HL-60 (cell line): ENCODE results near the gene FAT1.

Source experiments
- CTCF ChIP-seq: IDR thresholded peaks from one replicate; pipeline ENCODE4 v1.5.1; 2011; ENCODE audit warnings: low read length, control low read depth, inconsistent platforms; ENCODE audit not compliant: insufficient read depth
- GABPA ChIP-seq: IDR thresholded peaks from 2 replicates; pipeline ENCODE4 v1.6.1; 2012; ENCODE audit warnings: low read depth
- POLR2AphosphoS5 ChIP-seq: IDR thresholded peaks from 2 replicates; pipeline ENCODE4 v1.6.1; 2012; ENCODE audit warnings: low read depth
- TF ChIP-seq, protein P1 (sequence below): IDR thresholded peaks from 2 replicates; pipeline ENCODE4 v1.6.1; 2012; ENCODE audit warnings: low read depth; ENCODE audit not compliant: insufficient replicate concordance

GRCh38 chr4:186701788-186702187 lies 21.9 kb downstream of the FAT1 start:
- TF ChIP-seq CTCF (no peak), GABPA (no peak), POLR2AphosphoS5 (no peak)
- TF ChIP-seq, protein P1, sequence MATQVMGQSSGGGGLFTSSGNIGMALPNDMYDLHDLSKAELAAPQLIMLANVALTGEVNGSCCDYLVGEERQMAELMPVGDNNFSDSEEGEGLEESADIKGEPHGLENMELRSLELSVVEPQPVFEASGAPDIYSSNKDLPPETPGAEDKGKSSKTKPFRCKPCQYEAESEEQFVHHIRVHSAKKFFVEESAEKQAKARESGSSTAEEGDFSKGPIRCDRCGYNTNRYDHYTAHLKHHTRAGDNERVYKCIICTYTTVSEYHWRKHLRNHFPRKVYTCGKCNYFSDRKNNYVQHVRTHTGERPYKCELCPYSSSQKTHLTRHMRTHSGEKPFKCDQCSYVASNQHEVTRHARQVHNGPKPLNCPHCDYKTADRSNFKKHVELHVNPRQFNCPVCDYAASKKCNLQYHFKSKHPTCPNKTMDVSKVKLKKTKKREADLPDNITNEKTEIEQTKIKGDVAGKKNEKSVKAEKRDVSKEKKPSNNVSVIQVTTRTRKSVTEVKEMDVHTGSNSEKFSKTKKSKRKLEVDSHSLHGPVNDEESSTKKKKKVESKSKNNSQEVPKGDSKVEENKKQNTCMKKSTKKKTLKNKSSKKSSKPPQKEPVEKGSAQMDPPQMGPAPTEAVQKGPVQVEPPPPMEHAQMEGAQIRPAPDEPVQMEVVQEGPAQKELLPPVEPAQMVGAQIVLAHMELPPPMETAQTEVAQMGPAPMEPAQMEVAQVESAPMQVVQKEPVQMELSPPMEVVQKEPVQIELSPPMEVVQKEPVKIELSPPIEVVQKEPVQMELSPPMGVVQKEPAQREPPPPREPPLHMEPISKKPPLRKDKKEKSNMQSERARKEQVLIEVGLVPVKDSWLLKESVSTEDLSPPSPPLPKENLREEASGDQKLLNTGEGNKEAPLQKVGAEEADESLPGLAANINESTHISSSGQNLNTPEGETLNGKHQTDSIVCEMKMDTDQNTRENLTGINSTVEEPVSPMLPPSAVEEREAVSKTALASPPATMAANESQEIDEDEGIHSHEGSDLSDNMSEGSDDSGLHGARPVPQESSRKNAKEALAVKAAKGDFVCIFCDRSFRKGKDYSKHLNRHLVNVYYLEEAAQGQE, result no peak
